Adrenal gland (tissue), 5 donors: ENCODE results near the gene SNCB.

Source experiments
- POLR2A ChIP-seq, 2 donors: fragments of 450-650 bp; IDR thresholded peaks; one replicate each; pipeline ENCODE4 v1.6.1; 2017; ENCODE audit warnings: antibody characterized with exemption in 2 of 2, mild to moderate bottlenecking in 2 of 2, moderate library complexity in 1 of 2
- TF ChIP-seq, protein P1 (sequence below), 6 experiments: fragments of 450-650 bp in 4 of 6; fragments of 200-600 bp in 2 of 6; sonication (generic) in 1 of 6; IDR thresholded peaks; 1 replicate in 5 of 6; 2 replicates in 1 of 6; pipeline versions ENCODE4 v1.5.1 to v1.8.0; 2016 to 2021; ENCODE audit warnings: antibody characterized with exemption in 6 of 6, mild to moderate bottlenecking in 2 of 6, moderate library complexity in 1 of 6
- donor health status: DM: no; HTN: no; CAD: no.

DNA sequence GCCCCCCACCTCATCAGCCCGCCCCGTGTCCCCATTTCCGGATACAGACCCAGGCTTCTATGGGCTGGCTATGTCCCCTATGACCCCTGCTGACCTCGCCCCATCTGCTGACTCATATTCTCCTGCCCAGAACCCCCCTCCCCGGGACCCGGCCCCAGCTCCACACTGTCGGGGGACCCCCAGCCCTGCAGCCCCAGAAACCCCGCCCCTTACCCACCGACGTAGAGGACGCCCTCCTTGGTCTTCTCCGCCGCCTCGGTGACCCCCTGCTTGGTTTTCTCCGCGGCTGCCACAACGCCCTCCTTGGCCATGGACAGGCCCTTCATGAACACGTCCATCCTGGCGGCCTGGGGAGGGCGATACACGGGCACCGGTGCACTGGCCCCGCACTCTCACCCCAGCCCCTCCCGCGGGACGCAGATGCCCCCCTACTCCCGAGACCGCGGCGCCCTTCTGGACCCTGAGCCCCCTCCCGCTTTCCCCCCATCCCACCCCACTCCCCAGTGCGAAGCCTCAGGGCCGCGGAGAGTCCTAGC lies 949 bp downstream of the SNCB start:
- no peak for TF ChIP-seq POLR2A (IDR thresholded peaks at IDR 0.05)
- TF ChIP-seq, protein P1, sequence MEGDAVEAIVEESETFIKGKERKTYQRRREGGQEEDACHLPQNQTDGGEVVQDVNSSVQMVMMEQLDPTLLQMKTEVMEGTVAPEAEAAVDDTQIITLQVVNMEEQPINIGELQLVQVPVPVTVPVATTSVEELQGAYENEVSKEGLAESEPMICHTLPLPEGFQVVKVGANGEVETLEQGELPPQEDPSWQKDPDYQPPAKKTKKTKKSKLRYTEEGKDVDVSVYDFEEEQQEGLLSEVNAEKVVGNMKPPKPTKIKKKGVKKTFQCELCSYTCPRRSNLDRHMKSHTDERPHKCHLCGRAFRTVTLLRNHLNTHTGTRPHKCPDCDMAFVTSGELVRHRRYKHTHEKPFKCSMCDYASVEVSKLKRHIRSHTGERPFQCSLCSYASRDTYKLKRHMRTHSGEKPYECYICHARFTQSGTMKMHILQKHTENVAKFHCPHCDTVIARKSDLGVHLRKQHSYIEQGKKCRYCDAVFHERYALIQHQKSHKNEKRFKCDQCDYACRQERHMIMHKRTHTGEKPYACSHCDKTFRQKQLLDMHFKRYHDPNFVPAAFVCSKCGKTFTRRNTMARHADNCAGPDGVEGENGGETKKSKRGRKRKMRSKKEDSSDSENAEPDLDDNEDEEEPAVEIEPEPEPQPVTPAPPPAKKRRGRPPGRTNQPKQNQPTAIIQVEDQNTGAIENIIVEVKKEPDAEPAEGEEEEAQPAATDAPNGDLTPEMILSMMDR (IDR thresholded peaks at IDR 0.05) = no peak
